D721Med (cell line): ENCODE measurements around the gene RHOH.
A peak's percentile ranks its signal among the peaks of the same experiment; 100 is the strongest.

Experiments
- DNase-seq: peaks from one replicate; pipeline ENCODE4 v3.0.0; 2011; ENCODE audit warnings: low spot score; ENCODE audit not compliant: insufficient read length
- FAIRE-seq: peaks from 2 replicates; lab custom pipeline; 2011; peaks lifted over from hg19 to GRCh38; lab: Jason Lieb, UNC
- TF ChIP-seq, protein P1 (sequence below): IDR thresholded peaks from 2 replicates; pipeline ENCODE4 v1.5.1; 2012; ENCODE audit warnings: mild to moderate bottlenecking, control low read depth; ENCODE audit not compliant: insufficient read depth; ENCODE audit errors: missing control alignments

The RHOH gene

DNA sequence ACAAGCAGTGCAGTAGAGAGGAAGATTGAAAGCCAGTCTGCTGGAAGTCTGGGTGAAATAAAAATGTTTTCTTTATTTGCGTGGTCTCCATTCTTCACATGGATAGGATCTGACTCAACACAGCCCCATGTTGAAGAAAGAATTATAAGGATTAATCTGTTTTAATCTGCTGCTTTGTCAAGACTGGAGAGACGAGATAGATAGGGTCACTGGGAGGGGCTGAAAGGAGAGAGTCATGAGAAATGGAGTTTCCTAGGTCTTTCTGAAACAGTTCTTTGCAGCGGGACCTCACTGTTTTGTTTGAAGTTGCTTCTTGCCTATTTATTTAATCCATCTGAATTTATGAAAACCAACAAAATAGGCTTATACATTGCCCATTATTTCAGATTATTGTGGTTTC, 32.4 kb upstream of the RHOH start:
- DNase-seq (no peak), FAIRE-seq (no peak)
- TF ChIP-seq, protein P1, sequence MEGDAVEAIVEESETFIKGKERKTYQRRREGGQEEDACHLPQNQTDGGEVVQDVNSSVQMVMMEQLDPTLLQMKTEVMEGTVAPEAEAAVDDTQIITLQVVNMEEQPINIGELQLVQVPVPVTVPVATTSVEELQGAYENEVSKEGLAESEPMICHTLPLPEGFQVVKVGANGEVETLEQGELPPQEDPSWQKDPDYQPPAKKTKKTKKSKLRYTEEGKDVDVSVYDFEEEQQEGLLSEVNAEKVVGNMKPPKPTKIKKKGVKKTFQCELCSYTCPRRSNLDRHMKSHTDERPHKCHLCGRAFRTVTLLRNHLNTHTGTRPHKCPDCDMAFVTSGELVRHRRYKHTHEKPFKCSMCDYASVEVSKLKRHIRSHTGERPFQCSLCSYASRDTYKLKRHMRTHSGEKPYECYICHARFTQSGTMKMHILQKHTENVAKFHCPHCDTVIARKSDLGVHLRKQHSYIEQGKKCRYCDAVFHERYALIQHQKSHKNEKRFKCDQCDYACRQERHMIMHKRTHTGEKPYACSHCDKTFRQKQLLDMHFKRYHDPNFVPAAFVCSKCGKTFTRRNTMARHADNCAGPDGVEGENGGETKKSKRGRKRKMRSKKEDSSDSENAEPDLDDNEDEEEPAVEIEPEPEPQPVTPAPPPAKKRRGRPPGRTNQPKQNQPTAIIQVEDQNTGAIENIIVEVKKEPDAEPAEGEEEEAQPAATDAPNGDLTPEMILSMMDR, result no peak

DNA sequence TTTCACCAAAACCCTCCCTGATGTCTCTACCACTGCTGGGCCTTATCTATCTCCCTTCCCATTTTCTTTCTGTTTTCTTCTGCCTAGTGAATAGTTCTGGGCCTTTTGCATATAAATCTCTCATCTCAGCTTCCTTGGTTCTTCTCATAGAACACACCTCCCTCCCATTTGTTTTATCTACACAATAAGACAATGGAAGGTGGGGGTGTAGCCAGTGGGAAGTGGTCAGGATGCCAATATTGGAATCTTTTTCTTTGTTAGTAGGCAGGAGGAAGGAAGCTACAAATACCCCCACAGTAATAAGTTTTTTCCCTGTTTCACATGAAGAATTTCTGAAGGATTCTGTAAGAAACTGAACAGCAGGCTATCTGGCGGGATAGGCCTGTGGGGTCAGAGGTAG, 30.9 kb upstream of the RHOH start:
- DNase-seq (no peak), FAIRE-seq (no peak)
- TF ChIP-seq, protein P1, result no peak

DNA sequence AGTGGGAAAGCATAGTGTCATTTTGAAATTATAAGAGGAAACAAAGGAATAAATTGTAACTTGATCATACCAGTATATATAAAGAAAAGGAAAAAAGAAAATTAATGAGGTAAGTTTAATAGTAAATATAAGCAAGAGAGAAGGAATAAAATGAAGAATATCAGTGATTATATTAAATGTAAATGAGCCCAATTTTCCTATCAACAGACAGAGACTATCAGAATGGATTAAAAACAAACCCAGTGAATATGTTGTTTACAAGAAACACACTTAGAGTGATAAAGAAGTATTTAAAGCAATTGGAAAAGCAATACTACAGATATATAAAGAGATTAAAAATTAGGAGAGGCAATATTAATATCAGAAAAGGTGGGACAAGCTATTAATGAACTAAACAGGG, 28.8 kb upstream of the RHOH start:
- FAIRE-seq, result no peak

DNA sequence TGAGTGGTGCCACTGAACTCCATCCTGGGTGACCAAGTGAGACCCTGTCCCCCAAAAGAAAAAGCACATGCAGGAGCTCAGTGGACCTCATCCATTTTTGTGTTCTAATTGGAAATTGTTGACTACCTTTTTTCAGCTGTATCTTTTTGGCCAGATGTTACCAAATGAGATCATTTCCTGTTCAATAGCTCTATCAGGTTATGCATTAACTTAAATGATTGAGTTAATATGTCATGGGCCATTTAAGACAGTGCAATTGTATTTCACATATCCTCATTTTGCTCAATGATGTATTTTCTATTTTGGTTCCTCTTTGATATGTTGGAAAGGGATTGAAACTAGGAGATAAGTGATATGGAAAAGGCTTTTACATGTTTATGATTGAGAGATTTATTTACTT, 26.2 kb upstream of the RHOH start:
- DNase-seq, result no peak
- FAIRE-seq, result peak; percentile 32
- TF ChIP-seq, protein P1, result no peak

More for the DNA sequence above, 28.8 kb upstream of the RHOH start:
- DNase-seq, result no peak
- TF ChIP-seq, protein P1, result no peak

DNA sequence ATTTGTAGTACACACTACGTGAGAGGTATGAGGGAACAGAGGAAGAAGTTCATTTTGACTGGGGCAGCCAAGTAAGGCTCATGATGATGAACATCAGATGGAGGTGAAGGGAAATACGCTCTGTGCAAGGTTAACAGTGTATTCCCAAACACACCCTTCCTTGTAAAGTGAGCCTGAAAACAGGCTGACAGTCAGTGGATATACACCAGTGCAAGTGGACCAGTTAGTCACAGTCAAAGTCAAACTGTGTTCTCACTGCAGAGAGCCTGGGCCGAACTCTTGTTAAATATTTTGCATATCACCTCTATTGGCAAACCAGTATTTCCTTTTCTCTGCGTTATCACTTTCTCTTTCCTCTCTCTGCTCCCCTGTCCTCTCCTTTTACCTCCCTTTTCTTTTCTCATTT, 23.4 kb upstream of the RHOH start:
- DNase-seq (no peak), FAIRE-seq (no peak)
- TF ChIP-seq, protein P1, result no peak

DNA sequence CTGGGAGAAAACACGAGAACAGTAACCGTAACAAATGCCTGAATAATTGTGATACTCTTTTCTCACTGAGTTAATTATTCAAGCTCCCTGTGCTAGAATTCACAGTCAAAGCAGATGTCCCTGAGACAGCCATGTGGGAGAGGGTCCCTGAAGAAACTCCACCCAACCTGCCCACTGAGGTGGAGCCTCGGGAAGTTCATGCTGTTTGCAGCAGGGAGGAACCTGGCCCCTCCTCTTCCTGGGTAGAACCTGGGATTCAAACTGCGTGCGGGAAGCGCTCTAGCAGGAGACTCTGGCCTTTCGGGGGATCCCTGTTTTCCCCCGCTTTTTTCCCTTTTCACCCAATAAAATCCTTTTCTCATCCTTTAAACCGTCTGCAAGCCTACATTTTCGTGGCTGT, 20.2 kb upstream of the RHOH start:
- DNase-seq, result no peak
- no peak for FAIRE-seq
- TF ChIP-seq, protein P1, result no peak

DNA sequence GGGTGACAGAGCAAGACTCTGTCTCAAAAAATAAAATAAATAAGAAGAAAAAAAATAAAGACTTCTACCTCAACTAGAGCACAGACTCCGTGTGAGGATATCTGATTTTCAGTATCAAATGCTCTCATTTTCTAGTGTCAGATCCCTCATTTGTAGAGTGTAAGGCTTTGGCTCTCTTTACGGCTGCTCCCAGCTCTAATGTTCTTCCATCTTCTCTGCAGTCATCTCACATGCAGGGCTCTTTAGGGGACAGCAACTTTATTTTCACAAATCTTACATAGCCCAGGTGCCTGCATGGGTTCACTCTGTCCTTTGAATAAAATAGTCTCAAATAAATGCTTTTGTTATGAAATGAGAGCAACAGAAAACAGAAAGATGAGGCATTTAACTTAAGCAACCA, 19.2 kb upstream of the RHOH start:
- no peak for DNase-seq
- FAIRE-seq, result no peak
- TF ChIP-seq, protein P1, result no peak
